HG03103 (cell line): ENCODE data around the gene ZNF408.
A peak's percentile ranks its signal among the peaks of the same experiment; 100 is the strongest.
"Not testable (repeated sequence)": the region's sequence is repeated elsewhere in the genome, so short reads cannot be mapped to it uniquely, and the experiment has no call there.

Experiments
- ATAC-seq: cut with Tn5 transposase; IDR thresholded peaks from one replicate; pipeline ENCODE4 v1.9.1; 2021; ENCODE audit warnings: low read depth; ENCODE audit not compliant: unreplicated experiment

The ZNF408 gene

GRCh38 chr11:46700241-46701077 lies at the start of gene ZNF408, which contains the start of gene ARHGAP1:
Gene ZNF408 (plus strand): TSS chr11:46701031. CDS start chr11:46701048, 17 bp downstream.
Gene ARHGAP1 (minus strand): TSS chr11:46700619. CDS start chr11:46696107, 4,512 bp downstream.
- peak; percentile 73 for ATAC-seq

GRCh38 chr11:46655631-46656030 lies 45.2 kb upstream of the ZNF408 start:
- ATAC-seq = no peak

GRCh38 chr11:46657186-46657585 lies 43.6 kb upstream of the ZNF408 start:
- ATAC-seq = no peak

- ATAC-seq = no peak
Observed at GRCh38 chr11:46658259-46658658, 42.6 kb upstream of the ZNF408 start.

GRCh38 chr11:46659908-46660307 lies 40.9 kb upstream of the ZNF408 start:
- no peak for ATAC-seq

GRCh38 chr11:46661836-46662235 lies 39.0 kb upstream of the ZNF408 start:
- ATAC-seq = no peak

DNA sequence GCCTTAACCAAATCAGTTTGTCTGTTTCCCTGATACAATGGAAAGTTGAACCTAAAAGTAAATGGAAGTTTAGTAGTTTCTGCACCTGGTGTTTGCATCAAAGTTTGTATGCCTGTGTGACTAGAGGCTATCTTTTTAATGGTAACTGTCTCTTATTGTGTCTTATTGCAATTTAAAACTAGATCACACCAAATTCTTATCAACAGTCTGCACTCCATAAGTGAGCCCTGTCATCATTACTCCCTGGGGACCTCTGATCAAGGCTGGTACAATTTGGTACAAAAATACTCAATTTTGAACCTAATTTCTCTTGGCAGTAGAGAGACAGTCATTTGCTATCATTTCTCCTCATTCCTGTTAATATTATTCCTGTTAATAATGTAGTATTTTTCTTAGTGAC lies 38.5 kb upstream of the ZNF408 start:
- ATAC-seq = no peak

DNA sequence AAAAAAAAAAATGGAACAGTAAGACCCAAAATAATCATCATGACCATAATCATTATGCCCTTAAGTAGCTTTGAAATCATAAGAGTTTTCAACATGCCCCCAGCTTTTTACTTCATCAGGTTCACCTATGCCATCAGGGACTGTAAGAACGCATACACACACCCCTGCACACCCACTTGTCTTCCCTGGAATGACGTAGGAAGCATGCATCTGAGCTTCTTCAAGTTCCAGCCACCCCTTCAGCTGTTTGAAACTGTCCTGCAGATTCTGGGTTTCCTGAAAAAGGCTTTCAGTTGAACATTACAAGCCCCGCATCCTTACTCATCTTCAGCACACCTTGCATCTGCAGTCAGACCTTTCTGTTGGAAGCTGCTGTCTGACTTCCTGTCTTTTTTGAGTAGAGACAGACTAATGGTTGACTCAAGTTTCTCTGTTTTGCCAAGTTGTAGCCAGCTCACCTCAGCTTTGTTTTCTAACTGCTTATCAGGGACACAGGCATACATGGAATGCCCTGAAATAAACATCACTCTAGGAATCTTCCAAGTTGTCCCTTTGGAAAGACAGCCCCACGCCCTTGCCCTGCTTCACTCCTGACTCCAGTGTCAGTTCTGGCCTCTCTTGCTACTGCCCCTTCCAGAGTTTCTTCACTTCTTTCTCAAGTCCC lies 37.4 kb upstream of the ZNF408 start:
- no peak for ATAC-seq

- no peak for ATAC-seq
Observed at GRCh38 chr11:46664612-46665011, 36.2 kb upstream of the ZNF408 start.

DNA sequence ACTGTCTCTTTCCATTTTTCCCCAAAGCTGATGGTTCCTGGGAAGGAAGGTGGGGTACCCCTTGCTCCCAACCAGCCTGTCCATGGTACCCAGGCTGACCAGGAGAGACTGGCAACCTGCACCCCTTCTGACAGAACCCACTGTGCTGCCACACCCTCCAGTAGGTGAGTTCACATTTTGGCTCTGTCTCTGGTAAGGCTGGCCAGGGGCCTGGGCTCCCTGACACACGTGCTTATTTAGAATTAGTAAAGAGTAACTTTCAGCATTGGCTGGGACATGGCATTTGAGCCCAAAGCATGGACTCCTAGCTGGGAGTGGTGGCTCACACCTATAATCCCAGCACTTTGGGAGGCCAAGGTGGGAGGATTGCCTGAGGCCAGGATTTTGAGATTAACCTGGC lies 35.5 kb upstream of the ZNF408 start:
- no peak for ATAC-seq

- ATAC-seq = no peak
Observed at GRCh38 chr11:46666516-46666915, 34.3 kb upstream of the ZNF408 start.

DNA sequence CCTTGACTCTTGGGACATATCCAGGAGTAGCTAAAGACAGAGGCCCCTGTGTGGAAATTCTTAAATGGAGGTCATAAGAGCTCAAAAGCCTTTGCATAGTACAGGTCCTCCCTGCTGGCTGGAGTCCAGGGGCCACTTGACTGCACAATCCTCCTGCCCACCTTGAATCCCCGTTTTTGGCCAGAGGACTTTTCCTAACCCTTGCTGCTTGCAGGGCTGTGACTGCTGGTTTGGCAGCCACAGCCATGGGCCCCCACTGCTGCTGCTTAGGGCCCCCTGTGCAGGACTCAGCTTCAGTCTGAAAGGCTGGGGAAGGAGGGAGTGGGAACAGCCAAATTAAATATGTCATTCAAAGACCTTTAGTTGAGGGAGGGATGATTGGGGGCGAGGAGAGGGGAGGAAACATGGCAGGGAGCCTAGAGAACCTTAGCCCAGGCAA lies 33.8 kb upstream of the ZNF408 start:
- no peak for ATAC-seq

DNA sequence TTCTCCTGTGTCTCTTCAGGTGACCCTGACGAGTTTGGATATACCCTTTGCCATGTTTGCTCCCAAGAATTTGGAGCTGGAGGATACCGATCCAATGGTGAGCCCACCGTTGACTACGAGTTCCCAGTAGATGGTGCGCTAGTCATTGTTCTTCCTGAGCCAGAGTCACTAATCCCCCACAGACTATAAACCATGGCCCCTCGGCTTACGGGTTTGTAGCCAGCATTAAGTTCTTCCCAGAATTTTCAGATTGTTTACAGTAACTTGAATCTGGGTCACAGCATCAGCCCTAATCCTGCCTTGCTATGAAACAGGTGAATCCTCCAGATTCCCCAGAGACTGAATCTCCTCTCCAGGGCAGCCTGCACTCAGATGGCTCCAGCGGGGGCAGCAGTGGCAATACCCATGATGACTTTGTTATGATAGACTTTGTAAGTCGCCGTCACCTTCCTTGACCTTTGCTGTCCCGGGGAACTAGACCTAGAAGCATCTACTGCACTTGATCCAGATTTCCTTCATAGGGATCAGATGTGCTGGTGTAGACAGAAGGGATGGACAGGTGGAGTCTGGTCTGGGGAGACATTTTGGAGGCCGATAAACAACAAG lies 32.2 kb upstream of the ZNF408 start:
- no peak for ATAC-seq

- ATAC-seq = no peak
Observed at GRCh38 chr11:46669711-46670139, 31.1 kb upstream of the ZNF408 start.

DNA sequence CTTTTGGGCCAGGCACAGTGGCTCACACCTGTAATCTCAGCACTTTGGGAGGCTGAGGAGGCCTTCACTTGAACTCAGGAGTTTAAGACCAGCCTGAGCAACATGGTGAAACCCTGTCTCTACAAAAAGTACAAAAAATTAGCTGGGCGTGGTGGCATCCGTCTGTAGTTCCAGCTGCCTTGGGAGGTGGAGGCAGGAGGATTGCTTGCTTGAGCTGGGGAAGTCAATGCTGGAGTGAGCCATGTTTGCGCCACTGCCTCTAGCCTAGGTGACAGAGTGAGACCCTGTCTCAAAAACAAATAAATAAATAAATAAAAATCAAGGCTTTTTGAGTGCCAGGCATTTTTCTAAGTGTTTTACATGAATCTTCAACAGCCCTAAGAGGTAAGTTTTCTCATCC lies 30.3 kb upstream of the ZNF408 start:
- not testable (repeated sequence) for ATAC-seq

DNA sequence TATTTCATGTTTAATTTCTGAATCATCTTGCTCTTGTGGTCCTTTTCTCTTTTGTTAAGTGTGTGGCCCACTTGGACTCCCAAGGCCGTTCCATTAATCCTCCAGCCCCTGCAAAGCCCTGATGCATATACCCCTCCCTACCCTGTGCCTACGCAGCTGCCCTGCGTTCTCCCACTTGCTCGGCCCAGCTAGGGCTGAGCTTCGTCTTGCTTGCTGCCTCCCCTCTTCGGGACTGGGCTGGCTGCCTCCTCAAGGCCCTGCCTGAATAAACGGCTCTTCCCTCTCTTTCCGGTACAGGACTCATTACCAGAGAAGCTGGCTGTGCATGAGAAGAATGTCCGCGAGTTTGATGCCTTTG lies 28.9 kb upstream of the ZNF408 start:
- no peak for ATAC-seq

- no peak for ATAC-seq
Observed at GRCh38 chr11:46672381-46672839, 28.4 kb upstream of the ZNF408 start.

DNA sequence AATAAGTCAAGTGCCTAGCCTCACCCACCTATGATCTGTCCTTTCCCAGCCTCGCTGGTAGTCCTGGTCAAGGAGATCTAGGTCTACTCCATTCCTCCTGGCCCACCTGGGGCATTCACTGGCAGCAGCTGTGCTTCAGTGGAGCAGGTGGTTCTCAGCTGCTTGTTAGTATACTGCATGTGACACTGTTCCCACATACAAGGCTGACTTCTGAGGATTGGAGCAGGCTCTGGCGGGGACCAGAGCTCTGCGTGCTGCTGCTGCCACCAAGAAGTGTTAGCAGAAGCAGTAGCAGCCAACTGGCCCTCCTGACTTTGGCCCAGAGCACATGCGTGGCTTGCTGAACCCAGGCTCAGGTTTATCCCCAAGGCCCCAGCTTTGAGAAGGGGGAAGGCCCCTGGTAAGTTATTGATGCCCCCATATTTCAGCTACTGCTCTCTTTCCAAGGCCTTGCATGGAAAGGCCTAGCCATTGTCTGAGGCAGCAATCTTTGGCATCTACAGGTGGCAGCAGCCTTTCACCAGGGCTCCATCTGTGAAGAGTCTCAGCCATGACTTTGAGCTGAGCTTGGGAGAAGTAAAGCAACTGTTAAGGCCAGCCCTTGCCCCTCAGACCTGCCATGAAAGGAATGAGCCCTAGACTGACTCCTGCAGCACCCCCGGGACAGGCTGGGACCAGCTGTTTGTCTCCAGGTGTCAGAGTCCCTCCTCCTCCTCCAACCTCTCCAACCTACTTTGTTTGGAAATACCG lies 26.9 kb upstream of the ZNF408 start:
- no peak for ATAC-seq

GRCh38 chr11:46674463-46675287 lies 26.2 kb upstream of the ZNF408 start:
- no peak for ATAC-seq
